Measurements from ENCODE around the gene ARVCF.
"Not testable (repeated sequence)": the region's sequence is repeated elsewhere in the genome, so short reads cannot be mapped to it uniquely, and the experiment has no call there.

Gene ARVCF

DNA sequence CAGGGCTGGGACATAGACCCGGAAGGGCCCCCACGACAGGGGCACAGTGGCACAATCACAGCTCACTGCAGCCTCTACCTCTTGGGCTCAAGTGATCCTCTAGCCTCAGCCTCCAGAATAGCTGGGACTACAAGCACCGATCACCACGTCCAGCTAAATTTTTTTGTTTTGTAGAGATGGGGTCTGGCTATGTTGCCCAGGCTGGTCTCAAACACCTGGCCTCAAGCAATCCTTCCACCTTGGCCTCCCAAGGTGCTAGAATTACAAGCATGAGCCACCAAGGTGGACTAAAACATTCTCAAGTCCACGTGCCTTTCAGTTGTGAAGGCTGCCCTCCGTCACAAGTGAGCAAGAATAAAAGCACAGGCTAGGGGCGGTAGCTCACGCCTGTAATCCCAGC, 85.1 kb downstream of the ARVCF start:
- no peak for DNase-seq

DNA sequence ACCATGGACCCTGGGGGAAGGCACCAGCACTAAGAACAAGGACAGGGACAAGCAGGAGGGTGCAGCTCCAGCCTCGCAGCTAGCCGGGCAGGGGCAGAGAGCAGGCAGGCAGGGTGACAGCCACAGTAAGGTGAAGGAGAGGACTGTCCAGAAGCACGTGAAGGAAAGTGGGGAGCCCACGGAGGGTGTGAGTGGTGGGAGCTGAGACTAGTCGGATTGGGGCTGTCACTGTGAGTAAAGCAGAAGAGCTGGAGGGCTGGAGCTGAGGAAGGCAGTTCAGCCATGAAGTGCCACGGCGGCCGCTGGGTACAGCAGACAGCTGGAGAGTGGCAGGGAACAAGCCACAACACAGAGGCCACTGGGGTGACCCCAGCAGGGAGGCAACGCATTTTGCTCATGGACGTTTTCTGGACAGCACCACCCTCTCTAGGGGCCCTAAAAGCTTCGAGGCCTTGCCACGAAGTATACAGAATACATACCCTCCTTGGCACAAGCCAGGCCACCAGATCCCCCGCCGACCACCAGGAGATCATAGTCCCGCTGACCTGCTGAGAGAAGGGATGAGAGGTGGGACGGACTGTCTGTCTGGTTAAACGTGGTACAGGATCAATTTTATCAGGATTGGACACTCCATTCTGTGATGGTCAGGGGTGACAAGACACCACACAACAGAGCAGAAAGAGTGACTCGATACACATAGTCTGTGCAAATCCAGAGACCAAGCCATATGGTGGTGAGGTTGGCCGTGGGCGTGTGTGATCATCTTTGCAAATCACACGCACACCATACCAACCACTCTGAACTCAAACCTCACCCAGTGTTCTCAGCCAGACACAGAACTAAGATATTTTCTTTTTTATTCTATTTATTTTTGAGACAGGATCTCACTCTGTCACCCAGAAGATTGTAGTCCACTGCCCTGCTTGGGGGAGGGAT, 85.8 kb downstream of the ARVCF start:
- DNase-seq = no peak

DNA sequence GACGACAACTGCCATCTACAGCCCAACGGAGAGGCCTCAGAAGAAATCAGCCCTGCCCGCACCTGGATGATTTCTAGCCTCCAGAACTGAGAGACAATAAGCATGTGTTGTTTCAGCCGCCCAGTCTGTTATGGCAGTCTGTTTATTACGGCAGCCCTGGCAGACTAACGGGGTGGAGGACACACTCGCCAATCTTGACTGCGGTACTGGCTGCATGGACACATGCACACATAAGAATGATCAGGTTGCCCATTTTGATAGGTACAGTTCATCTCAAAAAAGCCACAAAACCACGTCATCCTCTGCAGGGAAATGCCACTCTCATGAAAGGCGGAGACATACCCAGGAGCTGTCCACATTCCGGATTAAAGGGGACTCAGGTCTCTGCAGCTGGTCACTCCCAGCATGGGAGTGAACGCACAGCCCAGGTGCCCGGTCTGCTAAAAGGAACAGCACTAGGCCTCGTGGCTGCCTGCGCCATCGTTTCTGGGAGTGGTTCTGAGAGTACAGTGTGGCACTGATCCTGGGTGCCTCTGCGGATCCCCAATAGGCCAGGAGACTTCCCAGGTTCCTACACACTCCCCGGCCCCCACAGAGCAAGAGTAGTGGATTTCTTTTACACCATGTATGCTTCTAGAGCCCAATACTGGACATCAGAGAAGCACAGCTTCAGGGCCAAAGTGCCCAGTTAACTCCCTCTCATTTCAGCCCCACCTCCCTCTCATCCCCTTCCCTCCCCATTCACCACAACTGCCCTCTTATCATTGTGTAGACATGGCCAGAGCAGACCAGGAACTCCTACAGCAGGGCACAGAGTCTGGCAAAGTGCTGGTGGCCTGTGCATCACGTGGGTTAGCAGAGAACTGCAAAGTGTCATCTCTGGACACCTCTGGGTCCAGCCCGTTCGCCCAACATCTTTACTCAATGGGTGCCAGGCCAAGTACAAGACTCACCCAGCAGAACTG, 86.8 kb downstream of the ARVCF start:
- DNase-seq = no peak

DNA sequence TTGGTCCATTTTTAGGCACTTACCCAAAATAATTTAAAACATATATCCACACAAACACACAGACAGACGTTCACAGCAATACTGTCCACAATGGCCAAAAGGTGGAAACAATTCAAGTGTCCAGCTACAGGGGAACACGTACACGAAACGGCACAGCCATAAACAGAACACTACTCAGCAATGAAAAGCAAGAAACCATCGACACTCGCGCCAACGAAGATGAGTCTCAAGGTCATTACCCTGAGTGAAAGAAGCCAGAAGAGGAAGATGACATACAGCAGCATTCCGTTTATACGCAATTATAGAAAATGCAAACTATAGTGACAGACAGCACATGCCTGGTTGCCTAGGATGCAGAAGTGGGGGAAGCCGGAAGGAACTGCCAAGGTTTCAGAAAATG, 88.4 kb downstream of the ARVCF start:
- no peak for DNase-seq

DNA sequence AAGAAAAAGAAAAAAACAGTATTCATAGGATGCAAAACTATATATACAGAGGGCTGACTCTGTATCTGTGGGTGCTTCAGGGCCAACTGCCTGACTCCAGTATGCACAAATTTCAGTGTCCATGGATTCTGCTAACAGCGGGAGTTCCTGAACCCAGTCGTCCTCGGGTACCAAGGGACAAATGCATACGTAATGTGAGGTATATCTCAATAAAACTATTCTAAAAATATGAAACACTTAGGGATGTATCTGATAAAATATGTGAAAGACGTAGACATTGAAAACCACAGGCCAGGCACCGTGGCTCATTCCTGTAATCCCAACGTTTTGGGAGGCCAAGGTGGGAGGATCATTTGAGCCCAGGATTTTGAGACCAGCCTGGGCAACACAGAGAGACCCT, 88.9 kb downstream of the ARVCF start:
- DNase-seq = no peak

- not testable (repeated sequence) for DNase-seq
These were observed 90.6 kb downstream of the ARVCF start for GRCh38 chr22:19926028-19926427.

GRCh38 chr22:19923914-19924513, 92.6 kb downstream of the ARVCF start:
- DNase-seq = no peak

GRCh38 chr22:19921544-19922081, 95.0 kb downstream of the ARVCF start:
- no peak for DNase-seq

All from stimulated activated CD4-positive, alpha-beta T cell treated with anti-CD3 and anti-CD28 coated beads, Interleukin-4, amount 100 ng/mL, for 24 hours (primary cell).